ENCODE data around the gene PUDP. TPM values are rescaled to one million over a fixed set of nuclear protein-coding genes. Genes with fewer than 3 reads are reported as not detected.

The PUDP gene
- total RNA-seq, 1 donor from 2014 or later, result 75.8 TPM

- no peak for TF ChIP-seq CTCF (conservative IDR thresholded peaks at IDR 0.05)
- peaks cover 4% of the 10 kb centered on the region for H3K9me3 Mint-ChIP-seq
- H3K4me1 Mint-ChIP-seq, result peaks cover 13% of the 10 kb centered on the region
- H3K36me3 Mint-ChIP-seq (ENCODE audit: low read depth), result peaks cover 40% of the 10 kb centered on the region
- no peaks in the 10 kb centered on the region for H3K27me3 Mint-ChIP-seq (ENCODE audit: low read depth)
- no peak for DNase-seq (ENCODE audit: low read depth, low spot score)
- no peak overlapping the region for H3K4me3 Mint-ChIP-seq
- no peak overlapping the region for H3K27ac Mint-ChIP-seq (ENCODE audit: unreplicated experiment)
These were observed 87.5 kb downstream of the PUDP start for GRCh38 chrX:7060444-7060843.

- Mint-ChIP-seq H3K27ac (ENCODE audit: unreplicated experiment) (no peak overlapping the region), H3K36me3 (ENCODE audit: low read depth) (peaks cover 38% of the 10 kb centered on the region), H3K27me3 (ENCODE audit: low read depth) (no peaks in the 10 kb centered on the region), H3K4me3 (no peak overlapping the region), H3K9me3 (peaks cover 4% of the 10 kb centered on the region), H3K4me1 (peaks cover 13% of the 10 kb centered on the region)
- no peak for TF ChIP-seq CTCF (conservative IDR thresholded peaks at IDR 0.05)
- no peak for DNase-seq (ENCODE audit: low read depth, low spot score)
These were observed 88.1 kb downstream of the PUDP start for GRCh38 chrX:7059859-7060258.

- DNase-seq (ENCODE audit: low read depth, low spot score), result no peak
- no peaks in the 10 kb centered on the region for H3K27me3 Mint-ChIP-seq (ENCODE audit: low read depth)
- H3K36me3 Mint-ChIP-seq (ENCODE audit: low read depth), result peaks cover 38% of the 10 kb centered on the region
- no peak overlapping the region for H3K4me3 Mint-ChIP-seq
- H3K4me1 Mint-ChIP-seq, result peaks cover 13% of the 10 kb centered on the region
- peaks cover 4% of the 10 kb centered on the region for H3K9me3 Mint-ChIP-seq
- no peak for TF ChIP-seq CTCF (conservative IDR thresholded peaks at IDR 0.05)
- no peak overlapping the region for H3K27ac Mint-ChIP-seq (ENCODE audit: unreplicated experiment)
These were observed 88.6 kb downstream of the PUDP start for GRCh38 chrX:7059214-7059838.

- Mint-ChIP-seq H3K9me3 (no peaks in the 10 kb centered on the region), H3K4me1 (peaks cover 3% of the 10 kb centered on the region), H3K36me3 (ENCODE audit: low read depth) (peaks cover 36% of the 10 kb centered on the region), H3K4me3 (no peak overlapping the region), H3K27ac (ENCODE audit: unreplicated experiment) (no peak overlapping the region), H3K27me3 (ENCODE audit: low read depth) (no peaks in the 10 kb centered on the region)
- TF ChIP-seq CTCF (conservative IDR thresholded peaks at IDR 0.05), result no peak
- DNase-seq (ENCODE audit: low read depth, low spot score), result no peak
These were observed 92.4 kb downstream of the PUDP start for GRCh38 chrX:7055386-7056137.

GRCh38 chrX:7054219-7055216 lies 93.4 kb downstream of the PUDP start:
- H3K4me1 Mint-ChIP-seq, result peaks cover 12% of the 10 kb centered on the region
- H3K4me3 Mint-ChIP-seq, result no peak overlapping the region
- peaks cover 40% of the 10 kb centered on the region for H3K36me3 Mint-ChIP-seq (ENCODE audit: low read depth)
- no peaks in the 10 kb centered on the region for H3K27me3 Mint-ChIP-seq (ENCODE audit: low read depth)
- no peaks in the 10 kb centered on the region for H3K9me3 Mint-ChIP-seq
- no peak overlapping the region for H3K27ac Mint-ChIP-seq (ENCODE audit: unreplicated experiment)
- TF ChIP-seq CTCF (conservative IDR thresholded peaks at IDR 0.05), result no peak
- no peak for DNase-seq (ENCODE audit: low read depth, low spot score)
